HepG2 (cell line): ENCODE data around the gene ZBED6. TPM values are rescaled to one million over a fixed set of nuclear protein-coding genes. Genes with fewer than 3 reads are reported as not detected.

Experiments
- ATAC-seq: fragments of 200-7000 bp; cut with Tn5 transposase; 3 replicates; pipeline ENCODE4 v1.9.1; 2020; ENCODE audit warnings: mild to moderate bottlenecking, moderate library complexity
- BruUV-seq: library from RNA; stranded (reverse); fragments of 400-500 nt; replicated peaks from 2 replicates; lab custom pipeline; 2021; lab: Mats Ljungman, UMichigan
- CTCF ChIA-PET: fragments of 300-600 bp; formaldehyde crosslinking; extraction: SDS; loops from one replicate; lab custom pipeline; 2021; ENCODE audit warnings: low total read pairs, inconsistent platforms, low intra/inter-chr PET ratio; lab: Yijun Ruan, JAX
- POLR2A ChIA-PET: fragments of 350-600 bp; sonication (Branson Sonifier 250); formaldehyde crosslinking; loops from one replicate; lab custom pipeline; 2020; ENCODE audit warnings: antibody characterized with exemption, inconsistent platforms; lab: Yijun Ruan, JAX
- DNase-seq: peaks from one replicate; pipeline ENCODE4 v3.0.0-alpha.2; 2015; ENCODE audit warnings: low spot score
- FAIRE-seq: peaks from 3 replicates; lab custom pipeline; 2011; peaks lifted over from hg19 to GRCh38; lab: Jason Lieb, UNC
- H2AFZ ChIP-seq: one replicate; pipeline ENCODE4 v1.6.1; 2011; ENCODE audit warnings: low read length, inconsistent platforms
- H3K27ac ChIP-seq: fragments of 300-600 bp; 3 replicates; pipeline ENCODE4 v1.8.0; 2011; ENCODE audit warnings: mixed run types, mild to moderate bottlenecking, mixed read lengths, low read length, inconsistent platforms; ENCODE audit not compliant: insufficient read depth; ENCODE audit errors: extremely low read length
- H3K27me3 ChIP-seq, 2 experiments: fragments of 200-600 bp in 1 of 2; 2 replicates in 1 of 2; 3 replicates in 1 of 2; pipeline versions ENCODE4 v1.6.0 to v1.8.0; 2011; ENCODE audit warnings: low read length in 2 of 2, mild to moderate bottlenecking in 2 of 2, moderate library complexity in 2 of 2, inconsistent platforms in 1 of 2; ENCODE audit not compliant: insufficient read depth in 2 of 2, control insufficient read depth in 1 of 2
- H3K36me3 ChIP-seq, 2 experiments: fragments of 200-600 bp in 1 of 2; replicated peaks in 1 of 2; 2 replicates in 1 of 2; 3 replicates in 1 of 2; pipeline versions ENCODE4 v1.5.1 to v1.8.0; 2011; ENCODE audit warnings: low read length in 2 of 2, inconsistent platforms in 1 of 2; ENCODE audit not compliant: insufficient read depth in 2 of 2, control insufficient read depth in 1 of 2
- H3K4me1 ChIP-seq: 2 replicates; pipeline ENCODE4 v1.5.1; 2012; ENCODE audit warnings: low read length, inconsistent platforms; ENCODE audit not compliant: insufficient read depth
- H3K4me2 ChIP-seq: 2 replicates; pipeline ENCODE4 v1.6.0; 2011; ENCODE audit warnings: low read depth, low read length, inconsistent platforms
- H3K4me3 ChIP-seq, 3 experiments: fragments of 200-600 bp in 1 of 3; sonication (generic), shearing (Covaris generic) in 1 of 3; replicated peaks in 1 of 3; 2 replicates each; pipeline ENCODE4 v1.5.1; 2011 to 2016; ENCODE audit warnings: low read length in 3 of 3, inconsistent platforms in 2 of 3, low read depth in 2 of 3, mild to moderate bottlenecking in 2 of 3, control low read depth in 1 of 3, mixed read lengths in 1 of 3; ENCODE audit not compliant: insufficient read depth in 1 of 3
- H3K79me2 ChIP-seq: one replicate; pipeline ENCODE4 v1.6.1; 2011; ENCODE audit warnings: low read length, inconsistent platforms; ENCODE audit not compliant: insufficient read depth
- H3K9ac ChIP-seq: 2 replicates; pipeline ENCODE4 v1.6.0; 2011; ENCODE audit warnings: mild to moderate bottlenecking, low read depth, low read length, inconsistent platforms; ENCODE audit not compliant: insufficient read depth
- H3K9me3 ChIP-seq: 2 replicates; pipeline ENCODE4 v1.5.1; 2012; ENCODE audit warnings: mild to moderate bottlenecking, low read length
- H4K20me1 ChIP-seq: 2 replicates; pipeline ENCODE4 v1.6.0; 2011; ENCODE audit warnings: inconsistent platforms, mild to moderate bottlenecking, low read length, moderate library complexity; ENCODE audit not compliant: insufficient read depth
- CBX2 ChIP-seq, 2 experiments: fragments of 200-600 bp in 1 of 2; sonication (generic); formaldehyde crosslinking in 1 of 2; IDR thresholded peaks; 2 replicates each; pipeline versions ENCODE4 v1.7.0 to v1.8.1; 2018 to 2022; ENCODE audit warnings: low read depth in 2 of 2, low read length in 1 of 2, mild to moderate bottlenecking in 1 of 2, missing genetic modification reagents in 1 of 2
- EED ChIP-seq: sonication (generic); formaldehyde crosslinking; IDR thresholded peaks from 2 replicates; pipeline ENCODE4 v1.5.0; 2020; ENCODE audit warnings: mild to moderate bottlenecking, missing genetic modification reagents
- HDAC2 ChIP-seq: sonication (generic); formaldehyde crosslinking; IDR thresholded peaks from 2 replicates; pipeline ENCODE4 v1.4.0; 2020; ENCODE audit warnings: missing genetic modification reagents
- SALL2 ChIP-seq: sonication (generic); formaldehyde crosslinking; IDR thresholded peaks from 2 replicates; pipeline ENCODE4 v1.8.1; 2023; ENCODE audit warnings: mild to moderate bottlenecking, missing genetic modification reagents, inconsistent platforms
- SMAD1 ChIP-seq: sonication (generic); formaldehyde crosslinking; IDR thresholded peaks from 2 replicates; pipeline ENCODE4 v1.4.0; 2020; ENCODE audit warnings: missing genetic modification reagents, low read depth, mild to moderate bottlenecking, borderline replicate concordance
- WGBS: methylation state at CpG from one replicate; pipeline ENCODE4 v1.1.6; 2017; ENCODE audit warnings: low lambda C conversion rate; 5-methylcytosine and 5-hydroxymethylcytosine counted together
- in situ Hi-C: cut with HindIII; loops from 2 replicates; pipeline ENCODE4 v1.10.0; 2017; ENCODE audit warnings: low pct_unique_long_range_greater_than_20kb; ENCODE audit not compliant: extremely low pct_ligation_motif_present
- intact Hi-C: fragments of 100-400 bp; cut with micrococcal nuclease; formaldehyde crosslinking; loops from one replicate; pipeline ENCODE4 v1.10.0; 2022; ENCODE audit not compliant: unreplicated experiment
- polyA plus RNA-seq, 8 experiments: library from polyadenylated mRNA; depleted of rRNA in 3 of 8; stranded (reverse) in 7 of 8; unstranded in 1 of 8; fragments of >200 nt; fragmentation: Illumina TruSeq in 4 of 8; extraction: Trizol in 4 of 8; gene quantifications; 2 replicates each; pipeline versions ENCODE4 v1.2.1 to v1.2.3, GENCODE V29; 2011 to 2016; ENCODE audit warnings: low read depth in 4 of 8, missing spikeins in 1 of 8, mixed read lengths in 1 of 8; ENCODE audit not compliant: insufficient read depth in 1 of 8
- total RNA-seq, 5 experiments: library from RNA; depleted of rRNA; stranded (reverse); fragments of >200 nt; fragmentation: Illumina TruSeq; extraction: Trizol; gene quantifications; 2 replicates each; pipeline ENCODE4 v1.2.3, GENCODE V29; 2016; ENCODE audit warnings: low read depth in 1 of 5
- TF ChIP-seq, protein P1 (sequence below): sonication (generic); formaldehyde crosslinking; IDR thresholded peaks from 2 replicates; pipeline ENCODE4 v1.4.0; 2020; ENCODE audit warnings: mild to moderate bottlenecking, missing genetic modification reagents
- TF ChIP-seq, protein P2 (sequence below): sonication (generic); formaldehyde crosslinking; IDR thresholded peaks from 2 replicates; pipeline ENCODE4 v1.5.1; 2020; ENCODE audit warnings: missing genetic modification reagents, mild to moderate bottlenecking, borderline replicate concordance
- TF ChIP-seq, protein P3 (sequence below): sonication (generic); formaldehyde crosslinking; IDR thresholded peaks from 2 replicates; pipeline ENCODE4 v1.8.0; 2022; ENCODE audit warnings: missing genetic modification reagents, mild to moderate bottlenecking, moderate library complexity, borderline replicate concordance
- TF ChIP-seq, protein P4 (sequence below): sonication (generic); formaldehyde crosslinking; IDR thresholded peaks from 2 replicates; pipeline ENCODE4 v1.5.1; 2020; ENCODE audit warnings: missing genetic modification reagents, mild to moderate bottlenecking, borderline replicate concordance

ZBED6 gene
- total and polyA plus RNA-seq, 2 of the 13 experiments (the other 11 are each of a cell fraction or from before 2014, with no cell fraction given) = 9.3 to 12.5 TPM

DNA sequence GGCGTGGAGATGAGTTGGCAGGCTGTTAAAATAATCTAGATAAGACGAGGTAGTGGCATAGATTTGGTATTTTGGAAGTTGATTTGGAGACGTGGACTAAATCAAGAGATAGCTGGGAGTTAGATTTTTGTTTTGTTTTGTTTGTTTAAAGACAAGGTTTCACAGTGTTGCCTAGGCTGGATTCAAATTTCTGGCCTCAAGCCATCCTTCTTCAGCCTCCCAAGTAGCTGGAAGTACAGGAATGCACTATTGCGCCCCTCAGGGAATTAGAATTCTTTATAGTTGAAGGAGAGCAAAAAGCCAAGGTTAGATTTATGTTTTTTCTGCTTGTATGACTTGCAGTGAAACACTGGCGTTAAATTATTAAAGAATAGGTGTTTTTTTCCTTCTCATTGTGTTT is 43.7 kb downstream of the ZBED6 start:
- no peak for DNase-seq
- CTCF ChIA-PET = no interaction called here
- no peak overlapping the region for H3K4me3 ChIP-seq
- POLR2A ChIA-PET = no interaction called here
- no peaks in the 10 kb centered on the region for H3K79me2 ChIP-seq
- FAIRE-seq = no peak
- H3K4me2 ChIP-seq = no peak overlapping the region
- no peaks in the 10 kb centered on the region for H3K27me3 ChIP-seq
- H3K4me1 ChIP-seq = no peaks in the 10 kb centered on the region
- H3K9me3 ChIP-seq = no peaks in the 10 kb centered on the region
- peaks cover 9 to 69% of the 10 kb centered on the region in 2 experiments for H3K36me3 ChIP-seq
- in situ Hi-C loops (no loop called here), intact Hi-C loops (no loop called here)
- H3K27ac ChIP-seq = no peak overlapping the region
- H4K20me1 ChIP-seq = no peaks in the 10 kb centered on the region; the same call in 1 of the 2 replicates
- 98% methylated on average over 5 of the region's 5 CpGs for WGBS
- H3K9ac ChIP-seq = no peak overlapping the region
- no peak overlapping the region for H2AFZ ChIP-seq
- no peak for ATAC-seq
- no TSS peak for BruUV-seq
- TF ChIP-seq CBX2 (IDR thresholded peaks at IDR 0.05; ENCODE audit: low read depth, low read length) (no peak), CBX2 (CRISPR knock-in tag; IDR thresholded peaks at IDR 0.05; ENCODE audit: low read depth) (no peak), SMAD1 (no peak), HDAC2 (CRISPR knock-in tag) (no peak), EED (CRISPR knock-in tag) (no peak), SALL2 (CRISPR knock-in tag) (no peak)
- TF ChIP-seq, protein P1, sequence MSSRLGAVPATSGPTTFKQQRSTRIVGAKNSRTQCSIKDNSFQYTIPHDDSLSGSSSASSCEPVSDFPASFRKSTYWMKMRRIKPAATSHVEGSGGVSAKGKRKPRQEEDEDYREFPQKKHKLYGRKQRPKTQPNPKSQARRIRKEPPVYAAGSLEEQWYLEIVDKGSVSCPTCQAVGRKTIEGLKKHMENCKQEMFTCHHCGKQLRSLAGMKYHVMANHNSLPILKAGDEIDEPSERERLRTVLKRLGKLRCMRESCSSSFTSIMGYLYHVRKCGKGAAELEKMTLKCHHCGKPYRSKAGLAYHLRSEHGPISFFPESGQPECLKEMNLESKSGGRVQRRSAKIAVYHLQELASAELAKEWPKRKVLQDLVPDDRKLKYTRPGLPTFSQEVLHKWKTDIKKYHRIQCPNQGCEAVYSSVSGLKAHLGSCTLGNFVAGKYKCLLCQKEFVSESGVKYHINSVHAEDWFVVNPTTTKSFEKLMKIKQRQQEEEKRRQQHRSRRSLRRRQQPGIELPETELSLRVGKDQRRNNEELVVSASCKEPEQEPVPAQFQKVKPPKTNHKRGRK (CRISPR knock-in tag) = no peak
- TF ChIP-seq, protein P2, sequence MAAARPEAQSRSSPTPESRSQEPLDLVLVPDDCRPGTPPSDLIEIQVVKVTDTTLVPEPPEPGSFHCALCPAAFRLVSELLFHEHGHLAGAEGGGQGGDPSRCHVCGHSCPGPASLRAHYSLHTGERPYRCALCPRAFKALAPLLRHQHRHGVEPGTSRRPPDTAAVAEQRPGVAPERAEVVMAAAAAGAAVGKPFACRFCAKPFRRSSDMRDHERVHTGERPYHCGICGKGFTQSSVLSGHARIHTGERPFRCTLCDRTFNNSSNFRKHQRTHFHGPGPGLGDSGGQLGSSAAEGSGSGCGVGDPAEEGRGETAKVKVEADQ (CRISPR knock-in tag) = no peak
- TF ChIP-seq, protein P3, sequence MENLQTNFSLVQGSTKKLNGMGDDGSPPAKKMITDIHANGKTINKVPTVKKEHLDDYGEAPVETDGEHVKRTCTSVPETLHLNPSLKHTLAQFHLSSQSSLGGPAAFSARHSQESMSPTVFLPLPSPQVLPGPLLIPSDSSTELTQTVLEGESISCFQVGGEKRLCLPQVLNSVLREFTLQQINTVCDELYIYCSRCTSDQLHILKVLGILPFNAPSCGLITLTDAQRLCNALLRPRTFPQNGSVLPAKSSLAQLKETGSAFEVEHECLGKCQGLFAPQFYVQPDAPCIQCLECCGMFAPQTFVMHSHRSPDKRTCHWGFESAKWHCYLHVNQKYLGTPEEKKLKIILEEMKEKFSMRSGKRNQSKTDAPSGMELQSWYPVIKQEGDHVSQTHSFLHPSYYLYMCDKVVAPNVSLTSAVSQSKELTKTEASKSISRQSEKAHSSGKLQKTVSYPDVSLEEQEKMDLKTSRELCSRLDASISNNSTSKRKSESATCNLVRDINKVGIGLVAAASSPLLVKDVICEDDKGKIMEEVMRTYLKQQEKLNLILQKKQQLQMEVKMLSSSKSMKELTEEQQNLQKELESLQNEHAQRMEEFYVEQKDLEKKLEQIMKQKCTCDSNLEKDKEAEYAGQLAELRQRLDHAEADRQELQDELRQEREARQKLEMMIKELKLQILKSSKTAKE = no peak
- TF ChIP-seq, protein P4, sequence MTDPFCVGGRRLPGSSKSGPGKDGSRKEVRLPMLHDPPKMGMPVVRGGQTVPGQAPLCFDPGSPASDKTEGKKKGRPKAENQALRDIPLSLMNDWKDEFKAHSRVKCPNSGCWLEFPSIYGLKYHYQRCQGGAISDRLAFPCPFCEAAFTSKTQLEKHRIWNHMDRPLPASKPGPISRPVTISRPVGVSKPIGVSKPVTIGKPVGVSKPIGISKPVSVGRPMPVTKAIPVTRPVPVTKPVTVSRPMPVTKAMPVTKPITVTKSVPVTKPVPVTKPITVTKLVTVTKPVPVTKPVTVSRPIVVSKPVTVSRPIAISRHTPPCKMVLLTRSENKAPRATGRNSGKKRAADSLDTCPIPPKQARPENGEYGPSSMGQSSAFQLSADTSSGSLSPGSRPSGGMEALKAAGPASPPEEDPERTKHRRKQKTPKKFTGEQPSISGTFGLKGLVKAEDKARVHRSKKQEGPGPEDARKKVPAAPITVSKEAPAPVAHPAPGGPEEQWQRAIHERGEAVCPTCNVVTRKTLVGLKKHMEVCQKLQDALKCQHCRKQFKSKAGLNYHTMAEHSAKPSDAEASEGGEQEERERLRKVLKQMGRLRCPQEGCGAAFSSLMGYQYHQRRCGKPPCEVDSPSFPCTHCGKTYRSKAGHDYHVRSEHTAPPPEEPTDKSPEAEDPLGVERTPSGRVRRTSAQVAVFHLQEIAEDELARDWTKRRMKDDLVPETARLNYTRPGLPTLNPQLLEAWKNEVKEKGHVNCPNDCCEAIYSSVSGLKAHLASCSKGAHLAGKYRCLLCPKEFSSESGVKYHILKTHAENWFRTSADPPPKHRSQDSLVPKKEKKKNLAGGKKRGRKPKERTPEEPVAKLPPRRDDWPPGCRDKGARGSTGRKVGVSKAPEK (CRISPR knock-in tag) = no peak
